HG02973 (cell line): Measurements from ENCODE around the gene ZNF423.
A peak's percentile ranks its signal among the peaks of the same experiment; 100 is the strongest.
"Not testable (repeated sequence)": the region's sequence is repeated elsewhere in the genome, so short reads cannot be mapped to it uniquely, and the experiment has no call there.

ENCODE experiments used
- ATAC-seq: cut with Tn5 transposase; IDR thresholded peaks from one replicate; pipeline ENCODE4 v1.9.1; 2021; ENCODE audit warnings: moderate library complexity; ENCODE audit not compliant: unreplicated experiment

The ZNF423 gene

GRCh38 chr16:49871824-49872223, 15.9 kb upstream of the ZNF423 start:
- ATAC-seq: not testable (repeated sequence)

DNA sequence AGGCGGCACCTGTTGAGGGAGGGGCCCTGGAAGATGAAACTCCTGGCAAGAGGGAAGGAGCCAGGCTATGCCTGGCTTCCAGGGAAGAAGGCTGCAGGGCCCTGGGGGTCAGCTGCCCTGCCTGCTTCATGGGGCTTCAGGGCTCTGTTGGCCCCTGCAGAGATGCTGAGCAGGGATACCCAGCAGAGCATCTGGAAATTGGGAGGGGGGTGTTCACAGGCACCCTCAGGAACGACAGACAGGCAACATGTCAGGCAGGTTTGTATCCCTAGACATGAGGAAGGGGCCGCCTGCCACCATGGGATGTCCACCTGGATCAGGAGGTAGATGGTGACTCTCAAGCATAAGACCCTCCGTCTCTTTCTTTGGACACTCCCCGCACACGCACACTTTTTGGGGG, 13.8 kb upstream of the ZNF423 start:
- no peak for ATAC-seq

DNA sequence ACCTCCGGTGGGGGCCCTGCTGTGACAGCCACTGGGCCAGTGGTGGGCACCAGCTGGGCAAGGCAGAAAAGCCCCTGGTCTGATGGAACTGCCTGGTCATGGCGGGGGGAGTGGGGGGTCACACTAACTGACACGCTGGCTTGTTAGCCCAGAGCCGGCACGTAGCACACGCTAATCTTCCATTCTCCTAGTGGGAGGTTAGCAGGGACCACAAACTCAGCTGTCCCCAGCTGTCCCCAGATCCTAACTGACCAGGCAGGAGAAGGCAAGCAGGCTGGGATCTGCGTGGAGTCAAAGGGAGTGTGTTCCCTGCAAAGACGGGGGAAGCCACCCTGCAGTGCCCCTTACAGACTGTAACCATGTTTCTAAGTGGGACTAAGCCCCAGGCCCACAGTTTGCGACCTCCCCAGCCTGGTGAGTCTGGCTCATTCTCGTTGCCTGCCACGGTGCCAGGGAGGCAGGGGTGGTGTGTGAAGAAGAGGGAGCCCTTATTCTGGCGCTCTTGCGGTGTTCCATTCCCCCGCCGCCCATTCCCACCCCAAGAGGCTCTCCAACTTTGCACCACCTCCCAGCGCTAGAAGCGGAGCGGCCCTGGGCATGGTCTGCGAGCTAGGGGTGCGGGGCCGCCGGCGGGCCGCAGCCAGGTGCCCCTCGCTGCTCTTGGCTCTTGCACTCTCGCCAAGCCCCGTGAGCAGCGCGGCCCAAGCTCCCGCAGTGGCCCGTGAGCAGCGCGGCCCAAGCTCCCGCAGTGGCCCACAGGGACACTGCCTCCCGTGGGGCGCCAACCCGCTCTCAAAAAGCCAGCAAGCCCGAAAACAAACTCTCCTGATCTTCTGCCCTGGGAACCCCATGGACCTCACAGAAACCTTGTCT, 12.1 kb upstream of the ZNF423 start:
- no peak for ATAC-seq

DNA sequence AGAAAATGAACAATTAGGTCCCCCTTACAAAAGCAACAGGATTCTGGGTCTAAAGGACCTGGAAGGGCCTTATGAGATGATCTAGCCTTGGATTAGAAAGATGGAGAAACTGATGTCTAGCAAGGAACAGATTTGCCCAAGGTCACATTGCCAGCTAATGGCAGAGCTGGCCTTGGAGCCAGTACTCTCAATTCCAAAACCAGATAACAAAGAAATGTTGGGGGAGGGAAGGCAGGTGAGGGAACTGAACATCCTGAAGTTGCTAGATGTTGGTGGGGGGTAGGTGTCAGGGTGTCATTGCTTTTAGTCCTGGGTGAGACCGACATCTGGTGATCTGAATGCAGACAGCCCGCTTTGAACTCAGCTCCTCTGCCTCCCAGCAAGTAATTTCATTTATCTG, 11.3 kb upstream of the ZNF423 start:
- no peak for ATAC-seq

- ATAC-seq: no peak
Observed at GRCh38 chr16:49866595-49867071, 10.7 kb upstream of the ZNF423 start.

- no peak for ATAC-seq
Observed at GRCh38 chr16:49862694-49863093, 6.8 kb upstream of the ZNF423 start.

- no peak for ATAC-seq
Observed at GRCh38 chr16:49861299-49861698, 5.4 kb upstream of the ZNF423 start.

DNA sequence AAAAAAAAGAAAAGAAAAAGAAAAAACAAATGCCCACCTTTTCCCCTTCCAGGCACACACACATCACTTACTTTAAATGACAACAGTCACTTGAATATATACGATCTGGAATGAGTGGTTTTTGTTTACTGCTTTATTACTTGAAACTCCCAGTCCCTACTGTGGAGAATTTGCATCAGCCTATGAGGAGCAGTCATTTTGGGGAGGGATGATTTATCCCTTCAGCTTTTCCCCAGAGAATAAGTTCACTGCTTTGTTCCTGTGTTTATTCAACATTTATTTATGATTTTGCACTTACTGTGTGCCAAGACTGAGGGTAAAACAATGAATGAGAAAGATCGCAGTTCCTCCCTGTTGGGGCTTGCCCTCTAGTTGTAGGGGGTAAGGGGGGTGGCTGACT, 4.7 kb upstream of the ZNF423 start:
- no peak for ATAC-seq

DNA sequence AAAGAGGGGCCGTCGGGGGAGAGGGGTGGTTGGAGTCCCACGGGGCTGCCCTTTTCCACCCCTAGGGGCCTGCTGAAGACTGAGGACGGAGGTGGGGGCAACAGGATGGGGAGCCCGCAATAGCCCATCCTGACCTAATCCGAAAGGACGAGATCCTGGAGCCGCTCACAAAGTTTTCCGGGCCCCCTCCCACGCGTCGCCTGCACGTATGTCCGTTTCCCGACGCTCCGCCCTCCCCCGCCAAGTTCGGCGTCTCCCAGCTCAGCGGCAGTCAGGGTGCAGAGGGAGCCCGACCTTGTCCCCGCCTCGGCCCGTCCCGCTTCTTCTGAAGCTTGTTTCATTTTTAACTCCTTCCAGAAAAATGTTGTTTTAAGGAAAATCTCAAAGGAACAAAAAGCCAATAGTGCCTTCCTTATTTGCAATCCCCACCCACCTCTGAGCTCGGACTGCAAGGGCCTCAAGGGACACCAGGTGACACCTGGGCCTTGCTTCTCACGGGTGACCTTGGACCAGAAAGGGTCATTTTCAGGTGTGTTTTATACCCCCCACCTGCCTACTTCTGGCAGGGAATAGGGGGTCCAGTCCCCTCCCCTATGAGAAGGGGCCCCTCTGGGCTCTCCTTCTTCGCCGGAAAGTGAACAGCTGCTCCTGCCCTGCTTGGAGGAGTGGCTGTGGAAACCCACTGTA, 3.4 kb upstream of the ZNF423 start:
- no peak for ATAC-seq

DNA sequence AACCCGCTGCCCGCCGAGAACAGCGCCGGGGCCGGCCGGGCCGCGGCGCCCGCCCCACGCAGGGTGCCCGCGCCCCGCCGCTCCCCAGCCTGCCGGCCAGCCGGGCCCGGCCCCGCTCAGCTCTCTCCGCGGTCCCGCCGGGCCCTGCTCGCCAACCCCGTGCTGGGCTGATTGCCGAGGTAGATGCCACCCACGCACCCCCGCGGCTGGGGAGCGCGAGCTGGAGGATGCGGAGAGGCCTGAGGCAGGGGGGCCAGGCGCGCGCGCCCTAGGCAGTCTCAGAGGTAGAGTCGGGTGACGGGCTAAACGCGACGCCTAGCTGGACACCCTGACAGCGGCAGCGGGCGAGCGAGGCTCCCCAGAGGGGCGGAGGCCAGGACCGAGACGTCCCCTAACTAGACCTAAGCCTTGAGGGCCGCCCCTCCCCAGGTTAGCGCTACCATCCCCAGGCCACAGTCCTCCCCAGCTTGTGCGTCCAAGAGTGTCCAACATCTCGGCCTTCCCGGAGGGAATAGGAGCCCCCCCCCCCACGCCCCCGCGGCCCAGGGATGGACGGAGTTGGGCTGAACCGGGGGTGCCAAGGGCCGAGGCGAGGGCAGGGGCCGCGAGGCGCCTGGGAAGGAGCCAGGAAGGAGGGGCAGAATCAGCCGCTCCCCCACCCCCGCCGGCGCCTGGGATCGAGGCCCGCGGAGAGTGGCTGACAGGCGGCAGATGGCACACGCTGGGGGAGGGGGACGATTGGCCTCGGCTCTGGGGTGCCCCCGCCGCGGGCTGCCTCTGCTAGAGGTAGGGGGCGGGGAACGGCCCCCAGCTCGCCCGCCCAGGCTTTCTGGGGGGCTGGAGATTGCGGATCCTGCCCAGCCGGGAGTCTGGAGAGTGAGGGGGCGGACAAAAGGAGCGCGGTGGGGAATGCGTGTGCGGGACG, 2.5 kb upstream of the ZNF423 start:
- no peak for ATAC-seq

DNA sequence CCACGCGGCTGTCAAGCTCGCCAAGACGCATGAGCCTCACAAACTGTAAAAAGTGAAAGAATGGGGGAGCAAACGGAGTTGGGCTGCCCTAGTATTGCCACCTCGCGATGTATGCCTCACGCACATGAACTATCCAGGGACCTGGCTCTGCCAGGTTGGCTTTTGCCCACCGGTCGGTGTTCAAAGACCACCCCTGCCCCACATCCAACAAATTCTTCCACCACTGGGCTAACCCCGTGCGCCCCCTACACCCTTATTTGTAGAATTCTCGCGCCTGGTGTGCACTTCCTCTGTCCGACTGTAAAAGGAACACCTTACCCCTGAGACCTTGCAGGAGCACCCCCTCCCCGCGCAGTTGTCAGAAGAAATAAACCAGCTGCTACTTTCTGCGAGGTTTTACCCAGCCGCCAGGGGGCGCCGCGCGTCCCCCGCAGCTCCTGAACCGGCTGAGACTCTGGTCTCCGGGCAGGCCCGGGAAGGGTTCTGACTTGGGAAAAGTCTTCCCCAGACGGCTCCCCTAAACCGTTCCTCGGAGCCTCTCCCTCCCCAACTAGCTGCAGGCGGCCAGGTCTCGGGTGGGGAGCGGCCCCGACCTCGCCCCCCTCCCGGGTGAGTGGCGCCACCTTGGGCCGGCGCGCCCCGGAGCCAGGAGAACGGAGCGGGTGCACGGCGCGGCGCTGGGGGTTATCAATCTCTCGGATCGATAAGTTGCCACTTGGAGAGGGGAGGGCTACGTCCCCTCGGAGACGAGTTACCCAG, 1.7 kb upstream of the ZNF423 start:
- ATAC-seq: no peak

GRCh38 chr16:49856672-49857330, 889 bp upstream of the ZNF423 start:
- ATAC-seq: no peak

DNA sequence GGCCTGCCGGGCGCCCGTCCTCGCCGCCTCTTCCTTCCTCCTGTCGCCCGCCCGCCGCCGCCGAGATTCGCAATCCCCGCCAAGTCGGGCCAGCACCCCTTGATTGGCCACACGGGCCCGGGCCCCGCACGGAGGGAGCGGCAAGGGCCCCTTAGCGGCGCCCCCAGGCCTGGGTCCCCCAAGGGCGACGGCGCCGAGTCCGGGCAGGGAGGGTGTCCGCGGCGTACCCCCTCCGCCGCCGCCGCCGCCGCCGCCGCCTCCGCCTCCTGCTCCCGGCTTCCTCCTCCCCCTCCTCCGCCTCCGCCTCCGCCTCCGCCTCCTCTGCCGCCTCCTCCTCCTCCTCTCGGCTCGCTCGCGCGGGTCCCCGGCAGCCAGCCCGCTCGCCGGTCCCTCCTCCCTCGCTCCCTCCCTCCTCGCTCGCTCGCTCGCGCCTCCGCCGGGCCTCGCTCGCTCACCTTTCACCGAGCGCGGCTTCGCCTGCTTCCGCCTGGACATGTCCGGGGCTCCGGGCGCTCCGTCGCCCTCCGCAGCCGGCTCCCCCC, 561 bp downstream of the ZNF423 start:
- ATAC-seq: peak; percentile 54

- peak; percentile 24 for ATAC-seq
Observed at GRCh38 chr16:49854796-49855203, 1.1 kb downstream of the ZNF423 start.

GRCh38 chr16:49854188-49854795, 1.6 kb downstream of the ZNF423 start:
- ATAC-seq: no peak

DNA sequence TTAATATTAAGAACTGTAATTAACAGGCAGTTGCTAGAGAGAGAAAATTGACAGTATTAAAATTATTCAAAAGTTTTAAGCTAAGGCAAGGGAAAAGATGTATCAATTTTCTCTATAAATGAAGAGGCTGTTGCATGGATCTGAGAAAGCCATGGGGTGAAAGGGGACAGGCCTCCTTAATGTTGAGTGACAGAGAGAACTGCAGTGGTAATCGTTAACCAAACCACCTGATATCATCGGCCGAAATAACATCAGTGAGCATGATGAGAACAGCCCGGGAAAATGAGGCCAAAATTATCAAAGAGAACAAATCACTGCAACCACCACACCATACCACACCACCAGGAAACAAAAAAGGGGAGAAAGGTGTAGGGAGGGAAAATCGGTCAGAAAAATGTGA, 3.6 kb downstream of the ZNF423 start:
- ATAC-seq: no peak

- no peak for ATAC-seq
Observed at GRCh38 chr16:49851468-49851787, 4.5 kb downstream of the ZNF423 start.

DNA sequence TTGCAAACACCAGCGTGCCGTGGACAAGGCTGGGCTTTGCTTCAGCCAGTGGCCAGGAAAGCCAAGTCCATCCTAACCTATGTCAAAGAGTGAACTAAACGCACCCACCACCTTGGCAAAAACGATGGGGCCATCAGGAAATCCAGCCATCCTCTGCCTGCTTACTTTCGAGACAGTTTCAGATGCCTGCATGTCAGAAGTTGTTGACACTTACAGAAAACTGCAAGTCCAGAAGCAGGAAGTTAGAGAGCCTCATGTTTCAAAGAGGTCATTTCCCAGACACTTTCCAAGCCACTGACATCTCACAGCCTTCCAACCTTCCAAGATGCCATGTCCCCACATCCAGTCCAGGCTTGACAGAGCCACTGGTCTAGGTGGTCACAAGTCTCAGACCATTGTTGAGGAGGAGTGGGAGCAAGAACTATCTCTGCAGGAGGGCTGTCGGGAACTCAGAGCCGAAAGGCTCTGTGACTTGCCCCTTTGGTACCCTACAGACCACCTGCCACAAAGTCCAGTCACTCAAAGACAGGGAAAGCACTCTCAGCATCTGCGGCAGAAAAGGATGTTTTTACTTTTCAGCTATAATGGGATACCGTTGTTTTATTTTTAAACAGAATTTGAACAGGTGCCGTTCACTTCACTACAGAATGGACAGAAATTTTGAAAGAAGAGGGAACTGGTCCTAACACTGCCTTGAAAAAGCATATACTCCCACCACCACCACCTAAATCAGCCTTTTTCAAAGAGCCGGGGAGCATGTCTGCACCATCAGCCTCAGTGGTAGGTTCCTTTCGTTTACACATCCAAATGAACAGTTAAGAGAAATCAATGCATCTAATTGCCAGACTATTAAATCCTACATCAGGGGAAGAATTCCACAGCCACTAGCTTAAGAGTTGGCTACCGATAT, 5.1 kb downstream of the ZNF423 start:
- no peak for ATAC-seq
